OCI-LY3 (cell line): ENCODE results near the gene ITPR1.

Experiments
- EZH2phosphoT487 ChIP-seq: fragments of 200-600 bp; shearing (Covaris generic); IDR thresholded peaks from 2 replicates; pipeline ENCODE4 v1.6.1; 2018; ENCODE audit warnings: antibody characterized with exemption, mixed run types, low read depth
- TF ChIP-seq, protein P1 (sequence below): fragments of 200-600, 300-600 bp; sonication (generic); IDR thresholded peaks from 2 replicates; pipeline ENCODE4 v1.5.1; 2014; ENCODE audit warnings: antibody characterized with exemption, low read length, low read depth

DNA sequence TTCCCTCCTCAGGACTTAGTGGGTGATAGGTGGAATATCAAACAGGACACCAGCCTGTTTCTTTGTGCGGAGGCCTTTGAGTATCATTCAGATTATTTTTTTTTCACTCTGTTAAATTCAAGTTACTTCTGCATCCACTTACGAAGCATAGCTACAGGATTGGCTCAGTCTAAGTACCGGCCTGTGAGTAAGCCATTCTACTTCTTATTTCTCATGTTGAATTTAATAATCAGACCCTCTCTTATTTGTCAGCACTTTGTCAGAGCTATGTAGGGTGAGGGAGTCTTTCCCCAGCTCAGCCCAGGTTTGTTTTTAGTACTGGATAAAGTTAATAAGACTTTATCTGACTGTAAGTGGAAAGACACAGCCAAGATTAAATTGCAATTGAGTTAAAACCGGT, 54.7 kb downstream of the ITPR1 start:
- TF ChIP-seq, protein P1, sequence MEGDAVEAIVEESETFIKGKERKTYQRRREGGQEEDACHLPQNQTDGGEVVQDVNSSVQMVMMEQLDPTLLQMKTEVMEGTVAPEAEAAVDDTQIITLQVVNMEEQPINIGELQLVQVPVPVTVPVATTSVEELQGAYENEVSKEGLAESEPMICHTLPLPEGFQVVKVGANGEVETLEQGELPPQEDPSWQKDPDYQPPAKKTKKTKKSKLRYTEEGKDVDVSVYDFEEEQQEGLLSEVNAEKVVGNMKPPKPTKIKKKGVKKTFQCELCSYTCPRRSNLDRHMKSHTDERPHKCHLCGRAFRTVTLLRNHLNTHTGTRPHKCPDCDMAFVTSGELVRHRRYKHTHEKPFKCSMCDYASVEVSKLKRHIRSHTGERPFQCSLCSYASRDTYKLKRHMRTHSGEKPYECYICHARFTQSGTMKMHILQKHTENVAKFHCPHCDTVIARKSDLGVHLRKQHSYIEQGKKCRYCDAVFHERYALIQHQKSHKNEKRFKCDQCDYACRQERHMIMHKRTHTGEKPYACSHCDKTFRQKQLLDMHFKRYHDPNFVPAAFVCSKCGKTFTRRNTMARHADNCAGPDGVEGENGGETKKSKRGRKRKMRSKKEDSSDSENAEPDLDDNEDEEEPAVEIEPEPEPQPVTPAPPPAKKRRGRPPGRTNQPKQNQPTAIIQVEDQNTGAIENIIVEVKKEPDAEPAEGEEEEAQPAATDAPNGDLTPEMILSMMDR, result no peak
- TF ChIP-seq EZH2phosphoT487, result no peak
